HCT116 (cell line): ENCODE results near the gene TMEM11. TPM values are rescaled to one million over a fixed set of nuclear protein-coding genes. Genes with fewer than 3 reads are reported as not detected.

Source experiments
- ATAC-seq: fragments of 200-7000 bp; cut with Tn5 transposase; 2 replicates; pipeline ENCODE4 v1.9.1; 2020; ENCODE audit warnings: mild to moderate bottlenecking, moderate library complexity
- BruUV-seq: library from RNA; stranded (reverse); fragments of 400-500 nt; replicated peaks from 2 replicates; lab custom pipeline; 2021; lab: Mats Ljungman, UMichigan
- CTCF ChIA-PET: fragments of 300-600 bp; sonication (Branson Sonifier 250); formaldehyde crosslinking; loops from one replicate; lab custom pipeline; 2021; ENCODE audit warnings: antibody characterized with exemption; lab: Charles Lee
- POLR2A ChIA-PET: fragments of 300-600, 350-600 bp; sonication (Branson Sonifier 250); formaldehyde crosslinking; loops from one replicate; lab custom pipeline; 2021; ENCODE audit warnings: antibody characterized with exemption; lab: Charles Lee
- RAD21 ChIA-PET, 2 experiments: fragments of 300-600 bp; sonication (Branson Sonifier 250); formaldehyde crosslinking; loops; one replicate each; lab custom pipeline; 2023; ENCODE audit warnings: low total read pairs in 2 of 2; ENCODE audit not compliant: uncharacterized antibody in 2 of 2, unreplicated experiment in 2 of 2, low non-redundant PET in 1 of 2; lab: Charles Lee
- DNase-seq: peaks from one replicate; pipeline ENCODE4 v3.0.0-alpha.2; 2010; ENCODE audit warnings: low read depth, low spot score
- H2AFZ ChIP-seq: fragments of 200-600 bp; shearing (Covaris generic), sonication (generic); 2 replicates; pipeline ENCODE4 v1.6.1; 2017; ENCODE audit warnings: low read depth, mixed run types, mixed read lengths, antibody characterized with exemption, low read length; ENCODE audit not compliant: poor library complexity, severe bottlenecking
- H3K27ac ChIP-seq: 2 replicates; pipeline ENCODE4 v1.5.1; 2012; ENCODE audit warnings: low read depth, low read length
- H3K27me3 ChIP-seq: fragments of 200-600 bp; sonication (generic); 2 replicates; pipeline ENCODE4 v1.6.1; 2016; ENCODE audit warnings: mixed run types, low read length, mixed read lengths; ENCODE audit not compliant: insufficient read depth
- H3K36me3 ChIP-seq, 2 experiments: fragments of 200-500 bp in 1 of 2; fragments of 200-600 bp in 1 of 2; sonication (Bioruptor generic) in 1 of 2; sonication (generic) in 1 of 2; 2 replicates each; pipeline versions ENCODE4 v1.5.1 to v1.6.1; 2014 to 2016; ENCODE audit warnings: low read length in 2 of 2, inconsistent platforms in 1 of 2, mixed read lengths in 1 of 2, mixed run types in 1 of 2; ENCODE audit not compliant: insufficient read depth in 2 of 2, control insufficient read depth in 1 of 2
- H3K4me1 ChIP-seq, 2 experiments: fragments of 200-600 bp in 1 of 2; sonication (generic) in 1 of 2; 2 replicates each; pipeline versions ENCODE4 v1.5.1 to v1.6.1; 2012 to 2017; ENCODE audit warnings: low read length in 2 of 2, inconsistent platforms in 1 of 2, mild to moderate bottlenecking in 1 of 2, mixed read lengths in 1 of 2, mixed run types in 1 of 2, moderate library complexity in 1 of 2; ENCODE audit not compliant: insufficient read depth in 2 of 2, control insufficient read depth in 1 of 2
- H3K4me2 ChIP-seq: fragments of 200-600 bp; sonication (generic); 2 replicates; pipeline ENCODE4 v1.6.1; 2017; ENCODE audit warnings: mixed run types, low read length, mixed read lengths
- H3K4me3 ChIP-seq, 2 experiments: fragments of 200-600 bp in 1 of 2; sonication (generic) in 1 of 2; replicated peaks in 1 of 2; 2 replicates each; pipeline ENCODE4 v1.5.1; 2011 to 2016; ENCODE audit warnings: low read length in 2 of 2, control low read depth in 1 of 2, low read depth in 1 of 2, mild to moderate bottlenecking in 1 of 2, mixed read lengths in 1 of 2, mixed run types in 1 of 2
- H3K79me2 ChIP-seq: fragments of 200-600 bp; sonication (generic); 2 replicates; pipeline ENCODE4 v1.6.1; 2017; ENCODE audit warnings: mild to moderate bottlenecking, mixed run types, low read length, moderate library complexity, mixed read lengths; ENCODE audit not compliant: insufficient read depth
- H3K9ac ChIP-seq: fragments of 200-600 bp; sonication (generic); 2 replicates; pipeline ENCODE4 v1.6.1; 2016; ENCODE audit warnings: low read length, mixed read lengths
- H3K9me2 ChIP-seq: fragments of 200-600 bp; sonication (generic), shearing (Covaris generic); 2 replicates; pipeline ENCODE4 v1.6.1; 2017; ENCODE audit warnings: mixed run types, mild to moderate bottlenecking, moderate library complexity; ENCODE audit not compliant: insufficient read depth
- H3K9me3 ChIP-seq, 2 experiments: fragments of 200-500 bp in 1 of 2; fragments of 200-600 bp in 1 of 2; sonication (Bioruptor generic) in 1 of 2; sonication (generic) in 1 of 2; 2 replicates each; pipeline ENCODE4 v1.6.1; 2014 to 2017; ENCODE audit warnings: low read length in 2 of 2, mixed read lengths in 2 of 2, inconsistent platforms in 1 of 2, low read depth in 1 of 2, mild to moderate bottlenecking in 1 of 2, mixed run types in 1 of 2, moderate library complexity in 1 of 2; ENCODE audit not compliant: control insufficient read depth in 1 of 2, insufficient read depth in 1 of 2
- H4K20me1 ChIP-seq: fragments of 200-600 bp; sonication (generic), shearing (Covaris generic); 2 replicates; pipeline ENCODE4 v1.6.1; 2017; ENCODE audit warnings: mixed run types, mild to moderate bottlenecking, moderate library complexity; ENCODE audit not compliant: insufficient read depth
- ATF3 ChIP-seq: IDR thresholded peaks from 2 replicates; pipeline ENCODE4 v1.6.1; 2012
- CBX3 ChIP-seq: IDR thresholded peaks from 2 replicates; pipeline ENCODE4 v1.6.1; 2012; ENCODE audit warnings: low read depth
- EGR1 ChIP-seq: IDR thresholded peaks from 2 replicates; pipeline ENCODE4 v1.6.1; 2012; ENCODE audit warnings: low read depth
- ELF1 ChIP-seq: IDR thresholded peaks from 2 replicates; pipeline ENCODE4 v1.6.1; 2012; ENCODE audit warnings: low read depth, borderline replicate concordance
- EZH2 ChIP-seq: fragments of 200-600 bp; sonication (generic); IDR thresholded peaks from 2 replicates; pipeline ENCODE4 v1.6.1; 2017; ENCODE audit warnings: antibody characterized with exemption, mixed run types
- EZH2phosphoT487 ChIP-seq: fragments of 200-600 bp; IDR thresholded peaks from 2 replicates; pipeline ENCODE4 v1.6.1; 2018; ENCODE audit warnings: antibody characterized with exemption, borderline replicate concordance
- FOSL1 ChIP-seq: IDR thresholded peaks from 2 replicates; pipeline ENCODE4 v1.6.1; 2012; ENCODE audit warnings: low read depth
- JUND ChIP-seq: IDR thresholded peaks from 2 replicates; pipeline ENCODE4 v1.6.1; 2012
- MAX ChIP-seq: IDR thresholded peaks from 2 replicates; pipeline ENCODE4 v1.6.1; 2012
- POLR2AphosphoS5 ChIP-seq: IDR thresholded peaks from 2 replicates; pipeline ENCODE4 v1.6.1; 2011; ENCODE audit warnings: mild to moderate bottlenecking, low read depth, low read length, moderate library complexity
- RAD21 ChIP-seq: IDR thresholded peaks from 2 replicates; pipeline ENCODE4 v1.6.1; 2012; ENCODE audit warnings: low read depth, mild to moderate bottlenecking
- REST ChIP-seq: IDR thresholded peaks from 2 replicates; pipeline ENCODE4 v1.6.1; 2012; ENCODE audit warnings: low read depth
- SP1 ChIP-seq: IDR thresholded peaks from 2 replicates; pipeline ENCODE4 v1.6.1; 2012; ENCODE audit warnings: low read depth
- TCF7L2 ChIP-seq: IDR thresholded peaks from 2 replicates; pipeline ENCODE4 v1.7.0; 2011; ENCODE audit warnings: borderline replicate concordance, inconsistent platforms; ENCODE audit not compliant: insufficient read depth, insufficient read length; ENCODE audit errors: extremely low read depth
- YY1 ChIP-seq: IDR thresholded peaks from 2 replicates; pipeline ENCODE4 v1.6.1; 2011; ENCODE audit warnings: low read length, low read depth, moderate library complexity, mild to moderate bottlenecking; ENCODE audit not compliant: insufficient replicate concordance; ENCODE audit errors: extremely low read depth
- intact Hi-C: fragments of 100-400 bp; cut with micrococcal nuclease; formaldehyde crosslinking; loops from 2 replicates; pipeline ENCODE4 v1.10.0; 2022
- total RNA-seq: library from RNA; stranded (reverse); gene quantifications from one replicate; pipeline ENCODE4 v1.2.1, GENCODE V29; 2021; ENCODE audit not compliant: unreplicated experiment
- TF ChIP-seq, protein P1 (sequence below), 3 experiments: fragments of 200-600 bp in 1 of 3; sonication (generic) in 1 of 3; IDR thresholded peaks in 2 of 3; conservative IDR thresholded peaks in 1 of 3; 2 replicates each; pipeline ENCODE4 v1.5.1; 2012 to 2017; ENCODE audit warnings: low read depth in 2 of 3, low read length in 2 of 3, antibody characterized with exemption in 1 of 3, borderline replicate concordance in 1 of 3, control low read depth in 1 of 3, mild to moderate bottlenecking in 1 of 3, mixed read lengths in 1 of 3, mixed run types in 1 of 3, moderate library complexity in 1 of 3; ENCODE audit not compliant: insufficient read depth in 1 of 3

TMEM11 gene
- total RNA-seq, 1 experiment from 2014 or later = 31.0 TPM

DNA sequence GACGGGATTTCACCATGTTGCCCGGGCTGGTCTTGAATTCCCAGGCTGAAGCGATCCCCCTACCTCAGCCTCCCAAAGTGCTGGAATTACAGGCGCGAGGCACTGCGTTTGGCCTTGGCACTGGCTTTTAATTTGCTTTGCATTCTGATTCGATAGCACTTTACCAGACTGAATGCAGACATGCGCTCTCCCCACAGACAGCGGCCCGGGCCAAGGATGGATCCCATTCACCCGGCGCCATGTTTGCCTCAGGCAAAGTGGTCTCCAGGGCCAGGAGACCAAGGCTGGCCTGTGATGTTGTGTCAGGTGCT, 45.5 kb downstream of the TMEM11 start:
- BruUV-seq = no TSS peak
- Histone ChIP-seq H3K9ac (no peak overlapping the region), H3K4me3 (no peak overlapping the region), H3K9me3 (no peaks in the 10 kb centered on the region), H3K4me2 (no peak overlapping the region), H3K9me2 (no peaks in the 10 kb centered on the region), H3K27ac (no peak overlapping the region), H2AFZ (no peak overlapping the region), H4K20me1 (0 out of 2 replicates have a peak, but pooled peaks cover 3% of the 10 kb centered on the region), H3K4me1 (no peaks in the 10 kb centered on the region), H3K27me3 (no peaks in the 10 kb centered on the region), H3K36me3 (no peaks in the 10 kb centered on the region), H3K79me2 (peaks cover 4% of the 10 kb centered on the region; the same call in 1 of the 2 replicates)
- TF ChIP-seq EZH2 (no peak), ATF3 (no peak), RAD21 (no peak), REST (no peak), SP1 (no peak), TCF7L2 (no peak), POLR2AphosphoS5 (no peak), MAX (no peak), EGR1 (no peak), JUND (no peak), YY1 (no peak), CBX3 (no peak), ELF1 (no peak), FOSL1 (no peak), EZH2phosphoT487 (no peak)
- TF ChIP-seq, protein P1, sequence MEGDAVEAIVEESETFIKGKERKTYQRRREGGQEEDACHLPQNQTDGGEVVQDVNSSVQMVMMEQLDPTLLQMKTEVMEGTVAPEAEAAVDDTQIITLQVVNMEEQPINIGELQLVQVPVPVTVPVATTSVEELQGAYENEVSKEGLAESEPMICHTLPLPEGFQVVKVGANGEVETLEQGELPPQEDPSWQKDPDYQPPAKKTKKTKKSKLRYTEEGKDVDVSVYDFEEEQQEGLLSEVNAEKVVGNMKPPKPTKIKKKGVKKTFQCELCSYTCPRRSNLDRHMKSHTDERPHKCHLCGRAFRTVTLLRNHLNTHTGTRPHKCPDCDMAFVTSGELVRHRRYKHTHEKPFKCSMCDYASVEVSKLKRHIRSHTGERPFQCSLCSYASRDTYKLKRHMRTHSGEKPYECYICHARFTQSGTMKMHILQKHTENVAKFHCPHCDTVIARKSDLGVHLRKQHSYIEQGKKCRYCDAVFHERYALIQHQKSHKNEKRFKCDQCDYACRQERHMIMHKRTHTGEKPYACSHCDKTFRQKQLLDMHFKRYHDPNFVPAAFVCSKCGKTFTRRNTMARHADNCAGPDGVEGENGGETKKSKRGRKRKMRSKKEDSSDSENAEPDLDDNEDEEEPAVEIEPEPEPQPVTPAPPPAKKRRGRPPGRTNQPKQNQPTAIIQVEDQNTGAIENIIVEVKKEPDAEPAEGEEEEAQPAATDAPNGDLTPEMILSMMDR (IDR thresholded peaks at IDR 0.05 in 2 of 3, conservative IDR thresholded peaks at IDR 0.05 in 1 of 3; ENCODE audit: borderline replicate concordance in 1 of 3, insufficient read depth in 1 of 3, low read depth in 2 of 3, low read length in 2 of 3) = no peak
- RAD21 ChIA-PET = no interaction called here
- ATAC-seq = no peak
- no peak for DNase-seq
- CTCF ChIA-PET = no interaction called here
- POLR2A ChIA-PET = no interaction called here
- intact Hi-C loops = no loop called here
